Stimulated activated CD8-positive, alpha-beta memory T cell treated with anti-CD3 and anti-CD28 coated beads, Interleukin-12 subunit alpha, Interleukin-12 subunit beta, amount 100 ng/mL, for 24 hours (primary cell): ENCODE measurements around the gene GPR137.
"Not testable (repeated sequence)": the region's sequence is repeated elsewhere in the genome, so short reads cannot be mapped to it uniquely, and the experiment has no call there.

Experiments used
- DNase-seq: peaks from one replicate; pipeline ENCODE4 v3.0.0-alpha.2; 2020; ENCODE audit errors: extremely low read depth

Gene GPR137

GRCh38 chr11:64321026-64321425 is 35.4 kb downstream of the GPR137 start:
- DNase-seq = no peak

GRCh38 chr11:64321533-64321932 is 35.9 kb downstream of the GPR137 start:
- no peak for DNase-seq

DNA sequence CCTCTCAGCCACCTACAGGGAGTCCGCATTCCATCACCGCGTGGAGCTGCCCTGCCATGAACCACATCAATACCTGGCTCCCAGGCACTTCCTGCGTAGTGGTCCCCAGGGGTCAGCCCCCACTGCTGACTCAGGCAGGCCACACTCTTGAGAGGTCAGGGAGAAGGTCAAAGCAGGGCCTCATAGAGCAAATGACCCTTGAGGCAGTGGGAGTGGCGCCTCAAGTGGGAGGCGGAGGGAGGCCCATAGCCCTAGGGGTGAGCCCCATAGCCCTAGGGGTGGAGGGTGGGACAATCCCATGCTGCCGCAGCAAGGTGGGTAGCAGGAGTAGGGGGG is 37.2 kb downstream of the GPR137 start:
- DNase-seq = no peak

DNA sequence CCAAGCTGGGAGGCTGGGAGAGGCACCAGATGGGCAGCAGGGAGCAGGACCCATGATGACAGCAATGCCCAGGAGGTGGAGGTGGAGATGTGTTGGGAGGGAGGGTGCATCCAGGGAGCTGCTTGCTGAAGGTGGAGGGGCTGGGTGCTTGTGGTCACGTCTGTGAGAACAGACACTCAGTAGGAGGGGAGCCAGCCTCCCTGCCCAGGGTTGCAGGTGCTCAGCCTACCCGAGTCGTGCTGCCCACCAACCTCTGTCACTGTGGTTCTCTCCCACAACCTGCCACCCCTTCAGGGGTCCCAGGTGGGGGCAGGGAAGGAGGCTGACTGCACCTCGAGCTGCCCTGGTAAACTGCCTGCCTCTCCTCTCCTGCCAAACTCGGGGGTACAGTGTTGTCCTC is 37.7 kb downstream of the GPR137 start:
- DNase-seq = no peak

DNA sequence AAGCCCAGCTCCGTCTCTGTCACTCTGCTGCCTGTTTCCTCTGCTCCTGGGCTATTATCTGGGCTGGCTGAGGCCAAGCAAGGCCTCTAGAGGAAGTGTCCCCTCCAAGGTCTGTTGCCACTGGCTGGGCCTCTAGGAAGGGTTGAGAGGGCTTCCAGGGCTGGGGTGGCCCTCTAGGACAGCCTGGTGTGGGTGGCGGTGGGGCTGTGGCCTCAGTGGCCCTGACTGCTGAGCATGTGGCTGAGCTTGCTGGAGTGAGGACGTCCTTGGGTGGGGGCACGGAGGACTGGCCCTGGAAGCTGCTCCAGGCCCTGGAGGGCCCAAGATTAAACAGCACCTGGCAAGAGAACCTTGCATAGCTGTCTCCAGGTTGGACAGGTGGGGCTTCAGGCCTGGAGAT is 38.3 kb downstream of the GPR137 start:
- not testable (repeated sequence) for DNase-seq

DNA sequence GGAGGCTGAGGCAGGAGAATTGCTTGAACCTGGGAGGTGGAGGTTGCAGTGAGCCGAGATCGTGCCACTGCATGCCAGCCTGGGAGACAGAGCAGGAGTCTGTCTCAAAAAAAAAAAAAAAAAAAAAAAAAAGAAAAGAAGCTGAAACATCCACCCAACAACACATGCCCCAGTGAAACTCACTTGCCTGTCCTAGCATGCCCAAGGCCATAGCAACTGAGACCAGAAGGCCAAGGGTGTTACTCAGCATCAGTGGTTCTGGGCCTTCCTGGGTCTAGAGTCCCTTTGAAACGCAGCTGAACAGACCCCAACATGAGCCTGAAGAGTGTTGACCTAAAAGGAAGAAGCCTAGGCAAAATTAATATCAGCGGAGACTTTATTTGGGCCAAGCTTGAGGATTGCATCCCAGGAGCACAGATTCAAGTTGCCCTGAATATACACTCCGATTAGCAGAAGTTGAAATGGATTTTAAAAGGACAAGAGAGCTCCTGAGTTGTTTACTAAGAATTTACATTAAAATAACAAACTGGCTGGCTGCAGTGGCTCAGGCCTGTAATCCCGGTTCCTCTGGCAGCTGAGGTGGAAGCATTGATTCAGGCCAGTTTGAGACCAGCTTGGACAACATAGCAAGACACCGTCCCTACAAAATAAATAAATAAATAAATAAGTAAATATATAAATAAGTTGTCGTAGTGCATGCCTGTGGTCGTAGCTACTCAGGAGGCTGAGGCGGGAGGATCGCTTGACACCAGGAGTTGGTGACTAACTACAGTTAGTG is 39.2 kb downstream of the GPR137 start:
- DNase-seq = no peak

DNA sequence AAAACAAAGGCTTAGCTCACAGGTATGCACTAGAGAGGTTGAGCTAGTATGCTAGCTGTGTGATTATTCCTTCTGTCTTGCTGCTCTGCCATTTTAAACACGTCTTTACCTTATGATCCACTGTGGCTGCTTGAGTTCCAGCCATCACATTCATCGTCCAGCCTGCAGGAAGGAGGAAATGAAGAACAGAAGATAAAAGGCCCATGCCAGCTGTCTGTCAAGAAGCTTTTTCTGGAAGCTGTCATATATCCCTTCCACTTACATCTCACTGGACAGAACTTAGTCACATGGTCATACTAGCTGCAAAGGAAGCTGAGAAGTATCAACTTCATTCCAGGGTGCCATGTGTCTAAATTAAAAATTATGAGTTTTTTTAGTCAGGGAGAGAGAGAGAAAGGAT is 41.7 kb downstream of the GPR137 start:
- no peak for DNase-seq

- no peak for DNase-seq
These were observed 42.3 kb downstream of the GPR137 start for GRCh38 chr11:64327993-64328392.

DNA sequence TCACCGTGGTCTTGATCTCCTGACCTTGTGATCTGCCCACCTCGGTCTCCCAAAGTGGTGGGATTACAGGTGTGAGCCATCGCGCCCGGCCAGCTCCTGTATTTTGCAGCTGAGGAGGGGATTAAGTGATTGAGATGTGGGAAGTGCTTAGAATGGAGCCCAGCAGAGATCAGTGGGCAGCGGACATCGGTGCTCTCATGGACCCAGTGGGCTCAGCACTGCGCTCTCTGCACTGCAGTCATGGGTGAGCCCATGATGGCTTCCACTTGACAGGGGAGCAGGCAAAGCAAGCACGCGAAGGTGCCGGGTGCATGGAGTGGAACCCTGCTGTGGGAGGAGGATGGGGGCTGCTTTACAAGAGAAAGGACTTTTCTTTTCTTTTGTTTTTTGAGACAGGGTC is 45.2 kb downstream of the GPR137 start:
- DNase-seq = no peak

GRCh38 chr11:64331569-64332371 is 46.1 kb downstream of the GPR137 start:
- DNase-seq = peak; percentile 49

- DNase-seq = no peak
These were observed 47.9 kb downstream of the GPR137 start for GRCh38 chr11:64333556-64333955.

DNA sequence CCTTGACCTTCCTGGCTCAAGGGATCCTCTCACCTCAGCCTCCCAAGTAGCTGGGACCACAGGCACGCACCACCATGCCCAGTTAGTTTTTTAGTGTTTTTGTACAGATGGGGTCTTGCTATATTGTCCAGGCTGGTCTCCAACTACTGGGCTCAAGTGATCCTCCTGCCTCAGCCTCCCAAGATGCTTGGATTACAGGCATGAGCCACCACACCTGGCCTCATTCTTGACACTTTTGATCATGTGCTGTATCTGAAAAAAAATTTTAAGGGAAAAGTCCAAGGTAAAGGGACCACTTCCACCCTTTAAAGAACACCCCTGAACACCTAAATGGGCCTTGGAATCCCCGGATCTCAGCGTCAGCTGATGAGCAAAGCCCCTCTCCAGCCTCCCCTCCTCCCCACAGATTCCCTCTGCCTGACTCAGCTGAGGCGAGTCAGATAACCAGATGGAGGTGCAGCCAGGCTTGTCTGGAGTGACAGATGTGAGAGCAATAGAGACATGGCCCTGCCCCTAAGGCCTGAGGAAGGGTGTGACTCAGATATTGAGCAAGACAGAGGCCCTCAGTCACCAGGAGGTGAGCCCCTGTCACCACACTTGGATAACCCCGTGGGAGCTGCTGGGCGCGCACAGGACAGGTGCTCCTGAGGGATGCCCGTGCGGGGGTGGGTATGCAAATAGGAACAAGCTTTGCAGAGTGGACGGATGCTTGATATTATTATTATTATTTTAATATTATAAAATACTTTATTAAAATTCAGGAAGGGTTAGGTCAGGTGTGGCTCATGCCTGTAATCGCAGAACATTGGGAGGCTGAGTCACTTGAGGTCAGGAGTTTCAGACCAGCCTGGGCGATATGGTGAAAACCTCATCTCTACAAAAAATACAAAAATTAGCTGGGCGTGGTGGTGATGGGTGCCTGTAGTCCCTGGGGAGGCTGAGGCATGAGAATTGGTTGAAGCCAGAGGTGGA is 49.4 kb downstream of the GPR137 start:
- no peak for DNase-seq

GRCh38 chr11:64337538-64338249 is 52.0 kb downstream of the GPR137 start:
- no peak for DNase-seq

DNA sequence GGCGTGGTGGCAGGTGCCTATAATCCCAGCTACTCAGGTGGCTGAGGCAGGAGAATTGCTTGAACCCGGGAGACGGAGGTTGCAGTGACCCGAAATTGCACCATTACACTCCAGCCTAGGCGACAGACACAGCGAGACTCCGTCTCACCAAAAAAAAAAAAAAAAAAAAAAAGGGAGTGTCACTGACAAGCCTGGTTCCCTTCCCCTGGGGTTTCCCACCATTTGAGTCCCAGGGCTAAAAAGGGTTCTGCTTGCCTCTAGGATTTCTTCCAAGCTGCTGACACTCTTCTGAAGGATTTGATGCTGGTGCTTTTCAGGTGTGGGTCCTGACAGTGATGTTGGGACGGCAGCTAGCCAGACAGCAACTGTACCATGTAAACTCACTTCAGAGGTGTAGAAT is 53.1 kb downstream of the GPR137 start:
- no peak for DNase-seq
